ENCODE measurements around the gene OTUB2. TPM values are rescaled to one million over a fixed set of nuclear protein-coding genes. Genes with fewer than 3 reads are reported as not detected.

OTUB2 gene
- total and polyA plus RNA-seq, 2 donors (not counting 3 experiments of a cell fraction or from before 2014, with no cell fraction given) = 0.70 to 1.6 TPM

GRCh38 chr14:94074534-94074933, 48.4 kb downstream of the OTUB2 start:
- Histone ChIP-seq H3K4me3 (replicated peaks in 1 of 3; ENCODE audit: insufficient read depth in 1 of 3, low read depth in 1 of 3, low read length in 3 of 3) (no peak overlapping the region), H3K27me3 (ENCODE audit: control insufficient read depth in 2 of 2, insufficient read depth in 2 of 2, low read length in 2 of 2) (no peaks in the 10 kb centered on the region), H3K27ac (ENCODE audit: insufficient read depth, low read depth, low read length) (no peak overlapping the region), H3K9me3 (replicated peaks; ENCODE audit: control insufficient read depth, insufficient read depth, low read length) (no peaks in the 10 kb centered on the region), H3K9ac (replicated peaks; ENCODE audit: extremely low read depth, insufficient read depth, low read length) (no peak overlapping the region), H3K79me2 (ENCODE audit: control insufficient read depth, insufficient read depth, low read length) (peaks cover 95% of the 10 kb centered on the region), H2AFZ (ENCODE audit: low read depth, low read length) (no peak overlapping the region), H3K36me3 (ENCODE audit: control insufficient read depth in 2 of 2, extremely low read depth in 1 of 2, insufficient read depth in 2 of 2, low read length in 2 of 2) (peaks cover 3 to 5% of the 10 kb centered on the region in 2 experiments), H3K4me1 (ENCODE audit: control insufficient read depth, extremely low read depth, insufficient read depth, low read length) (peaks cover 22% of the 10 kb centered on the region), H3K4me2 (ENCODE audit: insufficient read depth, low read length) (no peak overlapping the region), H3K9me1 (replicated peaks; ENCODE audit: control insufficient read depth, extremely low read depth, insufficient read depth, low read length) (no peaks in the 10 kb centered on the region), H4K20me1 (replicated peaks; ENCODE audit: control insufficient read depth, extremely low read depth, insufficient read depth, low read length) (peaks cover 4% of the 10 kb centered on the region)
- POLR2A ChIA-PET = no interaction called here
- intact Hi-C loops (cut with micrococcal nuclease) (no loop called here), dilution Hi-C loops (cut with MboI; ENCODE audit: extremely low pct_ligation_motif_present, low sequenced_read_pairs) (no loop called here)
- CTCF ChIA-PET = no interaction called here
- FAIRE-seq (no peak), DNase-seq (ENCODE audit: low read depth, low spot score) (no peak)
- TF ChIP-seq, protein P1, sequence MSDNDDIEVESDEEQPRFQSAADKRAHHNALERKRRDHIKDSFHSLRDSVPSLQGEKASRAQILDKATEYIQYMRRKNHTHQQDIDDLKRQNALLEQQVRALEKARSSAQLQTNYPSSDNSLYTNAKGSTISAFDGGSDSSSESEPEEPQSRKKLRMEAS (IDR thresholded peaks at IDR 0.05; ENCODE audit: insufficient read depth, insufficient read length) = no peak
- TF ChIP-seq GATA2 (IDR thresholded peaks at IDR 0.05; ENCODE audit: insufficient read depth, insufficient read length, low read depth, low read length) (no peak), POLR2AphosphoS5 (IDR thresholded peaks at IDR 0.05; ENCODE audit: insufficient read depth, low read depth, low read length) (no peak), EZH2 (IDR thresholded peaks at IDR 0.05; ENCODE audit: borderline replicate concordance, low read depth, low read length, severe bottlenecking) (no peak), JUN (IDR thresholded peaks at IDR 0.05; ENCODE audit: borderline replicate concordance, insufficient read depth, insufficient read length, low read depth) (no peak), POLR2A (IDR thresholded peaks at IDR 0.05; ENCODE audit: low read depth, low read length) (no peak), CTCF (IDR thresholded peaks at IDR 0.05; ENCODE audit: extremely low read depth in 1 of 2, insufficient read depth in 1 of 2, low read depth in 1 of 2, low read length in 2 of 2) (no peak), FOS (IDR thresholded peaks at IDR 0.05; ENCODE audit: borderline replicate concordance, insufficient read depth, low read length) (no peak), MYC (IDR thresholded peaks at IDR 0.05; ENCODE audit: low read depth, low read length) (no peak)
- BruUV-seq (replicated peaks) = no TSS peak
